GM19372 (cell line): ENCODE measurements around the gene SEZ6L2.
"Not testable (repeated sequence)": the region's sequence is repeated elsewhere in the genome, so short reads cannot be mapped to it uniquely, and the experiment has no call there.

Experiments used
- ATAC-seq: cut with Tn5 transposase; IDR thresholded peaks from one replicate; pipeline ENCODE4 v1.9.1; 2021; ENCODE audit warnings: mild to moderate bottlenecking, low read depth, moderate library complexity; ENCODE audit not compliant: unreplicated experiment

SEZ6L2 gene

DNA sequence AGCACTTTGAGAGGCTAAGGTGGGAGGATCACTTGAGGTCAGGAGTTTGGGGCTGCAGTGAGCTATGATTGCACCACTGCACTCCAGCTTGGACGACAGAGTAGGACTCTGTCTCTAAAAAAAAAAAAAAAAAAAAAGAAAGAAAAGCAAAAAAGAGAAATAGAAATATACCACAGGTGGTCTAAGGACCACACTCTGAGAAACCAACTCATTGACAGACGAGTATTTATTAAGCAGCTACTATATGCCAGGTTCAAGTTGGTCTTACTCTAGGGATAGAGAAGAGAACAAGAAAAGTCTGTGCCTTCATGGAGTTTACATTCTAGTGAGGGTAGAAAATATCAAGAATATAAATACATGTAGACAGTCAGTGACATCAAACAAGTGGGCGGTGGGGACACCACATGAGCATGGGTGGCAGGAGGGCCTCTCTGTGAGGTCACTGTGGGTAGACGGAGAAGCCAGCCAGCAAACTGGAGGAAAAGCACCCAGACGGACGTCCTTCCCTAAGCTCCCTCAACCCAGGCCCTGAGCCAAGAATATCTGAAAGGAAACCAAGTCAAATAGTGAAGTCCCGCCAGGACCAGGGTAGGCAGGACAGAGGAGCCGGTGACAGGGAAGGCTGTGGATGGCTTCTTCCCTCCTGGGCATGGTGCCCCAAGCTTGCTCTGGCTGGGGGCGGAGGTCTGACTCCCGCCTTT lies 41.1 kb downstream of the SEZ6L2 start:
- ATAC-seq: no peak

DNA sequence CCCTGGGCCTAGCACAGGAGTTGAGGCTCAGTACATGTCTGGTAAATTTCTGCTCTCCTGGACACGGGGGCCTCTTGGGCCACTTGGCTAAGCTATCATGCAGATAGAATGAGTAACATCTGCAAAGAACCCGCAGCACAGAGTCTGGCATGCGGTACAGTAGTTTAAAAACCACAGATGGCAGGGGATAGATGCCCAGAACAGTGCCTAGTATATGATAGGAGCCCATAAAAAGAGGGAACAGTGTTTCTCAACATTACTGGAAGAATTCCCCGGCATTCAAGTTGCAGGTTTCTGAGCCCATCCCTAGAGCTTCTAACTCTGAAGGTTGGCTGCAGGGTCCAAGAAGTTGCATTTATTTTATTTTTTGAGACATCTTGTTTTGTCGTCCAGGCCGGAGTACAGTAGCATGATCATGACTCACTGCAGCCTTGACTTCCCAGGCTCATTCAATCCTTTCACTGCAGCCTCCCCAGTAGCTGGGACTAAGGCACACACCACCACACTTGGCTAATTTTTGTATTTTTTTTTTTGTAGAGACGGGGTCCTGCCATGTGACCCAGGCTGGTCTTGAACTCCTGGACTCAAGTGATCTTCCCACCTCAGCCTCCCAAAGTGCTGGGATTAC lies 42.1 kb downstream of the SEZ6L2 start:
- no peak for ATAC-seq

DNA sequence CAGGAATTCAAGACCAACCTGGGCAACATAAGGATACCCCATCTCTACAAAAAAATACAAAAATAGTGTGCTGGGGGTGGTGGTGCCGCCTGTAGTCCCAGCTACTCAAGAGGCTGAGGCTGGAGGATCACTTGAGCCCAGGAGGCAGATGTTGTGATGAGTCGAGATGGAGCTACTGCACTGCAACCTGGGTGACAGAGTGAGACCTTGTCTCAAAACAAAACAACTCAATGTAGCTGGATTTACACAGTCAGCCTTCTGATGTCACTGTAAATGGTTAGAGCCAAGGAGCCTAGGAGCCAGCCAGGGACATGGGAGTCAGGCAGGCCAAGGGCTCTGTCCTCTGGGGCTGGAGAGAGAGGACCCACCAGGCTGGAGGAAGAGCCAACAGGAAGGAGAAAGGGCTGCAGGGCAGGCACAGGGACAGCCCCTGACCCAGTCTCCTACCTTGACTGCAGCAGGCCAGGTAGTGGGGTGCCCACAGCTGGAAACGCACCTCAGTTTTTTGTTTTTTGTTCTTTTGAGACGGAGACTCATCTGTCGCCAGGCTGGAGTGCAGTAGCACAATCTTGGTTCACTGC lies 44.7 kb downstream of the SEZ6L2 start:
- ATAC-seq: no peak

DNA sequence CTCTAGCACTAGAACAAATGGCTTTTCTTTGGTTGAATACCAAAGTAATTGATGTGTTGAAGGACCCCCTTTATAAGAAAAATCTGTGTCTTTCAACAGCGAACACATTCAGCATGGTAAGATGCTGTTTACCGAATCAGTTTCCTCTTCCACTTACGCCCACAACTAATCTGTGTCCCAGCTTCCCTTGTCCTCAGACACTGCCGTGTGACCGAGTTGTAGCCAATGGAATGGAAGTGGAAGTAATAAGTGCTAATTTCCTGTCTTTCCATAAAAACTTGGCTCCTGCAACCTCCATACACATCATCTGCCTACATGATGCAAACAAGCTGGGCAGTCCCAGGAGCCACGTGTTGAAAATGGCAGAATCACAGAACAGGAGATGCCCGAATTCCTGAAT lies 46.7 kb downstream of the SEZ6L2 start:
- ATAC-seq: no peak

DNA sequence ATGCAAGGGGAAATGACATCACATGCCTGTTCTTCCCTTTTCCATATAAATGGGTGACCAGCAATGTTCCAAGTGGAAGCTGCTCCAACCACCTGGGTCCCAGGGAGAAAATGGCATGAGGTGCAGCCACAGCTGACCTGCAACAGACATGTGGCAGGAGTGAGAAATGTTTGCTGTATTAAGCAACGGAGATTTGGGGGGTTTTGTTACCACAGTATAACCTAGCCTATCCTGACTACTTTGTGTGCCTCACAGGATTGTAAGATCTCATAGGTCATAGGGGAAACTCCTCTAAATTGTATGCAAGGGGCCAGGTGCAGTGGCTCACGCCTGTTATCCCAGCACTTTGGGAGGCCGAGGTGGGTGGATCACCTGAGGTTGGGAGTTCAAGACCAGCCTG lies 48.4 kb downstream of the SEZ6L2 start:
- no peak for ATAC-seq

DNA sequence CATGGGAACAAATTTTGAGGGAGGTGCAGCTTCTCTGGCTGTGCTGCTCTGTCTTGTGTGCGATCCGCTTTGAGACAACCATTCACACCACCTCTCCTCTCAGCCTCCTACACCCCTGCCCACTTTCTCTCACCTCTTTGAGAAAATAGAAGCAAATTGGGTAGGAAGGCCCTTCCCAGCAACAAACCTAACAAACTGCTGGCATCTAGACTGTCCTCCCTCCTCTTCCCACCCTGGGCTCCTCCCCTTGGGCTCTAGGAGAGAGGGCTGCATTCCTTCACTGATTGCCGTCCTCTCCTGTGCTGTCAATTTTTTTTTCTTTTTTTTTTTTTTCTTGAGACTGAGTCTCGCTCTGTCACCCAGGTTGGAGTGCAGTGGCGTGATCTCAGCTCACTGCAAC lies 49.8 kb downstream of the SEZ6L2 start:
- ATAC-seq: no peak

DNA sequence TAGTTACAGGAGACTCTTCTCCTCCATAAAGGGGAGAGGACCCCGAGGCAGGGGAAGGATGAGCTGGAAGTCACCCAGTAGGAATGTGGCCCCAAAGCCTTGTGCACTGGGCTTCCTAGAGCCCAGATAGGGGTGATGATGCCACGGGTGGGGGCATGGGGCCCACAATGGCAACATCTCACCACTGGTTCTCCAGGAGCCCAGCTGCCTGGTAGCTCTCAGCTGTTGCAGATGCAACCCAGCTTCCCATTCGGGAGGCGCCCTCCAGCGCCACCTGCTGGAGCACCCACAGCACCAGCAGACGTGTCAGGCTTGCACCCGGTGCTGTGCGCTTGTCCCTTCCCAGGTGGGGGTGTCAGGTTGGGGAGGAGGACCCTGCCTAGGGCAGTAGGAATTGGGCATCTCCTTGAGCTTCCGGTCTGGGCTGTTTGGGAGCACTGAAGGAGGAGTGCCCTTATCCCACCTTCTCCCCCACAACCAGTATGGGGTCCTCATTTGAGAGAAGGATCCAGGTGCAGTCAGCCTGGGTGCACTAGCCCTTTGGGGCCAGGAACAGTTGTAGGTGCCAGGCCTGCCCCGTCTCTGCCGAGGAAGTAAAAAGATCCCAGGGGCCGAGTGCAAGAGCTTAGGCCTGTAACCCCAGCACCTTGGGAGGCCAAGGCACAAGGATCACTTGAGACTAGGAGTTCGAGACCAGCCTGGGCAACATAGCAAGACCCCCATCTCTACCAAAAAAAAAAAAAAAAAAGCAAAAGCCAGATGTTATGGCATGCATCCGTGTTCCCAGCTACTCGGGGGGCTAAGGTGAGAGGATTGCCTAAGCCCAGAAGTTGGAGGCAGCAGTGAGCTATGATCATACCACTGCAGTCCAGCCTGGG lies 50.7 kb downstream of the SEZ6L2 start:
- no peak for ATAC-seq

DNA sequence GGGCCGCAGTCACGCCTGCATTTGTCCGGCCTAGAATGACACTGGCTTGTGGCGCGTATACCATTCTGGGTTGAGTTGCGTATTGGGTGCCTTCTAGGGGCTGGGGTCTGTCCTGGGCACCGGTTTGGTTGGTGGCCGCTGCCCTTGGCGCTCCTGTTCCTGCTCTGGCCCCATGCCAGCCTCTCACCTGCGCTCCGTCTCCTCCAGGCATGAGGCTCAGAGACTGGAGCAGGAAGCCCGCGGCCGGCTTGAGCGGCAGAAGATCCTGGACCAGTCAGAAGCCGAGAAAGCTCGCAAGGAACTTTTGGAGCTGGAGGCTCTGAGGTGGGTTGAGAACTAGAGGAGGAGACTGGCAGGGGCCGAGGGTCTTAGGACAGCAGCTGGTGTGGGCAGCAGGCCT lies 53.7 kb downstream of the SEZ6L2 start:
- ATAC-seq: no peak

DNA sequence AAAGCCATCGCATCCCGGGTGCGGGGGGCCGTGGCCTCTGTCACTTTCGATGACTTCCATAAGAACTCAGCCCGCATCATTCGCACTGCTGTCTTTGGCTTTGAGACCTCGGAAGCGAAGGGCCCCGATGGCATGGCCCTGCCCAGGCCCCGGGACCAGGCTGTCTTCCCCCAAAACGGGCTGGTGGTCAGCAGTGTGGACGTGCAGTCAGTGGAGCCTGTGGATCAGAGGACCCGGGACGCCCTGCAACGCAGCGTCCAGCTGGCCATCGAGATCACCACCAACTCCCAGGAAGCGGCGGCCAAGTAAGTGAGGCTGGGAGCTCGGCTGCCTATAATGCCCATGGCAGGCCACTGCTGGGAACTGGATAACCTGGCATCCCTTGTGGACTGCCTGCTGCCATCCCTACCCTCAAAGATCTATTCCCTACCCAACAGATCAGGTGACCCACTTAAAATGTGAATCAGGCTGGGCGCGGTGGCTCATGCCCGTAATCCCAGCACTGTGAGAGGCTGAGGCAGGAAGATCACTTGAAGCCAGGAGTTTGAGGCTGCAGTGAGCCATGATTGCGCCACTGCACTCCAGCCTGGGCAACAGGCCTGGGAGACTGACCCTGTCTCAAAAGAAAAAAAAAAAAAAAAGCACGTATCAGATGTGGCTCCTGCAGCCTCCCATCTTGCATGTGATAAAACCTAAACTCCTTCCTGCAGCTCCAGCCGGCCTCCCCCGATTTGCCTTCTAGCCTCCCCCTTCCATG lies 54.6 kb downstream of the SEZ6L2 start:
- ATAC-seq: no peak

DNA sequence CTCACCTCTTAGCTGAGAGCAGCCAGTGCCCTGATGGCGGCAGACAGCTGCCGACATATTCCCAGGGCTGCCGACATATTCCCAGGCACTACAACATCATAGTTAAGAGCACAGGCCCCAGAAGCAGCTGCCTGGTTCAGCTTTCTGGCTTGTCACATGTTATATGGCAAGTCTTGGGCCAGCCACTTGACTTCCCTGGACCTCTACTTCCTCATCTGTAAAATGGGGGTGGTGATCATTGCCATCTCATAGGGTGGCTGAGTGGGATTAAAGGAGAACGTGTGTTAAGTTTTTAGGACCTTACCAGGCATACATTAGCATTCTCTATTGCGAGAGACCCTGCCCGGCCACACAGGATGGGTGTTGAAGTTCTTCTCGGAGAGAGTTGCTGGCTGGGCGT lies 55.4 kb downstream of the SEZ6L2 start:
- ATAC-seq: no peak

DNA sequence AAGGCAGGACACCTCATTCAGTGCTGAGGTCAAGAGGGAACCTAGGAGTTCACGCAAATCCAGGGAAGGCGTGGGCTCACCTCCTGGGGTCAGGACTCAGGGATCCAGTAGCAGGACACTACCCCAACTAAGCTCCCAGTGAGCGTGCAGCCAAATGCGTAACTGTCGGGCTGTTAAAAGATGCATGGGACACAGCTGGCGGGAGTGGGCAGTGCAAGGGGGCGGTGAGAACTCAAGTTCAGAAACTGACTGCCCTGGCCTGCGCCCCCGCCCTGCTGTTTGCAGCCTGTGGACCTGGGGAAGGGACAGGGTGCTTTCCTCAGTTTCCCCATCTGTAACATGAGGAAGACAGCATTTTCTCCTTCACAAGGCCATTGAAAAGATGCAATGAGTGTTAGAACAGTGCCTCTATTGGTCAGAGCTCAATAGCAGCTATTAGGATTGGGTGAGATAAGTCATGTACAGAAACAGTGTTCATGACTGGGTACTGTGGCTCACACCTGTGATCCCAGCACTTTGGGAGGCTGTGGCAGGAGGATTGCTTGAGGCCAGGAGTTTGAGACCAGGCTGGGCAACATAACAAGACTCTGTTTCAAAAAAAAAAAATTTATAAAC lies 56.5 kb downstream of the SEZ6L2 start:
- ATAC-seq: no peak

DNA sequence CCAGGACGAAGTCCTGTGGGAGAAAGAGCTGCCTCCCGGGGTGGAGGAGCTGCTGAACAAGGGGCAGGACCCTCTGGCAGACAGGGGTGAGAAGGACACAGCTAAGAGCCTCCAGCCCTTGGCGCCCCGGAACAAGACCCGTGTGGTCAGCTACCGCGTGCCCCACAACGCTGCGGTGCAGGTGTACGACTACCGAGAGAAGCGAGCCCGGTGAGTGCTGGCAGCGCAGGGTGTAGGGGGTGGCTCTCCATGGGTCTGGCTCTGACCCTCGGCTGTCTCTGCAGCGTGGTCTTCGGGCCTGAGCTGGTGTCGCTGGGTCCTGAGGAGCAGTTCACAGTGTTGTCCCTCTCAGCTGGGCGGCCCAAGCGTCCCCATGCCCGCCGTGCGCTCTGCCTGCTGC lies 57.7 kb downstream of the SEZ6L2 start:
- ATAC-seq: no peak

DNA sequence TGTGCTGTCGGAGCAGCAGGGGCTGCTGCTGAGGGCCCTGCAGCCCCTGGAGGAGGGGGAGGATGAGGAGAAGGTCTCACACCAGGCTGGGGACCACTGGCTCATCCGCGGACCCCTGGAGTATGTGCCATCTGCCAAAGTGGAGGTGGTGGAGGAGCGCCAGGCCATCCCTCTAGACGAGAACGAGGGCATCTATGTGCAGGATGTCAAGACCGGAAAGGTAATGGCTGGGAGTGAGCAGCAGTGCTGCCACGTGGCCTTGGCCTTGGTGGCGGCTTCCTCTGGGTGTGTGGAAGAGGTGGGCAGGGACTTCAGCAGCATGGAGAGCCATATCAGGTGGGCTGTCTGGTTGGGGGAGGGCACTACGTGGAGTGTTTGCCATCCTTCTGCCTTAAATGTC lies 59.1 kb downstream of the SEZ6L2 start:
- ATAC-seq: no peak

DNA sequence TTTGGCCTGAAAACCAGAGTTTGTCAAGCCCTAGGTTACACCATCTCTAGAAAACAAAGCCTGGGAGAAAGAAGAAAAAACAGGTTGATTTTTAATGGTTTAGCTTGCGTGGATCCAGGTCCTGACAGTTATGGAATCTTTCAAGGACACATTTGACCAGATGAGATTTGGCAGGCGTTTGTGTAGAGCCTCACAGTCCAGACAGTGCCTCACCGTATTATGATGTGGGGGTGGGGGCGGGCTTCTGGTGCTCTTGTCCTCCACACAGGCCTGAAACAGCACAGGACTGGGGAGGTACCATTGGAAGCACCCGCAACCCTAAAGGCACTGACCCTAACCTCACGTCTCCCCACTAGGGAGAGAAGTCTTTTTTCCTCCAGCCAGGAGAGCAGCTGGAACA lies 59.5 kb downstream of the SEZ6L2 start:
- ATAC-seq: no peak

DNA sequence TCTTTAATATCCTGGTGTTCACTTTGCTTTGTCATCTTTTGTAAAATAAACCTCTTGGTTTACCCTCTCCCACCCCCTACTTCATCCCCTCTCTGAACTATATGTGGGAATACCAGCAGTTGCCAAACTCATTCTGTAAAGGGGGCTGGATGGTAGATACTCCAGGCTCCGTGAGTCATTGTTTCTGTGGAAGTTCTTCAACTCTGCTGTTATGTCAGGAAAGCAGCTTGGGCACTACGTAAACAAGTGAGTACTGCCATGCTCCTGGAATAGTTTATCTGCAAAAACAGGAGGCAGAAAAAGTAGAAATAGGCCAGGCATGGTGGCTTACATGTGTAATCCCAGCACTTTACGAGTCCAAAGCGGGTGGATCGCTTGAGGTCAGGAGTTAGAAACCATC lies 61.5 kb downstream of the SEZ6L2 start:
- ATAC-seq: no peak

DNA sequence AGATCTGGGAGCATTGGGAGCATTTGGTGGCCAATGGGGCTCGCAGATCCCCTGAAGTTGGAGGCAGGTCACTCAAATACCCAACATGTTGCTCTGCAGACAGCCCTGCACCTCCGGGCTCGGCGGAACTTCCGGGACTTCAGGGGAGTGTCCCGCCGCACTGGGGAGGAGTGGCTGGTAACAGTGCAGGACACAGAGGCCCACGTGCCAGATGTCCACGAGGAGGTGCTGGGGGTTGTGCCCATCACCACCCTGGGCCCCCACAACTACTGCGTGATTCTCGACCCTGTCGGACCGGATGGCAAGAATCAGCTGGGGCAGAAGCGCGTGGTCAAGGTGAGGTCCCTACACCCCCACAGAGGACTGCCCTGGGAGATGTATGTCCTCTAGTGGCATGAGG lies 62.7 kb downstream of the SEZ6L2 start:
- no peak for ATAC-seq

DNA sequence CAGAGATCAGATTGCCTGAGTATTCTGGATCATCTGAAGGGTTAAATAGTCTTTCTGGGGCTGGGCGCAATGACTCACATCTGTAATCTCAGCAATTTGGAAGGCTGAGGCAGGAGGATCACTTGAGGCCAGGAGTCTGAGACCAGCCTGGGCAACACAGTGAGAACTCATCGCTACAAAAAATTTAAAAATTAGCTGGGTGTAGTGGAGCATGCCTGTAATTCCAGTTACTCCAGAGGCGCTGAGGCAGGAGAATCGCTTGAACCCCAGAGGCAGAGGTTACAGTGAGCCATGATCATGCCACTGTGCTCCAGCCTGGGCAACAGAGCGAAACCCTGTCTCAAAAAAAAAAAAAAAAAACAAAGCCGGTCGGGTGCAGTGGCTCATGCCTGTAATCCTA lies 63.4 kb downstream of the SEZ6L2 start:
- ATAC-seq: no peak

DNA sequence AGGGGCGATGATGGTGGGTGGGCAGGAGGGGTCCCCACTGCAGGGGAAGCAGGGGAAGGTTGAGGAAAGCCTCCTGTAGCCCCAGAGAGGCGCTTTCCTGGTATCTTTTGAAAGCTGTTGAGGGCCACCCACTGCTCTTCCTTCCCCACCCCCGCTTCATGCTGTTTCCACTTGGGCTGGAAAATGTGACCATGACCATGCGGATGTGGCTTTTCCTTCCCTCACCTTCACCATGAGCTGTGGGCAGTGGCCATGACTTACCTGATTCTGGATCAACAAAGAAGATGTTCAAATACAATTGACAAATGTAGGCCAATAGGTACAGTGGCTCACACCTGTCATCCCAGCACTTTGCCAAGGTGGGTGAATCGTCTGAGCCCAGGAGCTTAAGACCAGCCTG lies 65.3 kb downstream of the SEZ6L2 start:
- no peak for ATAC-seq

DNA sequence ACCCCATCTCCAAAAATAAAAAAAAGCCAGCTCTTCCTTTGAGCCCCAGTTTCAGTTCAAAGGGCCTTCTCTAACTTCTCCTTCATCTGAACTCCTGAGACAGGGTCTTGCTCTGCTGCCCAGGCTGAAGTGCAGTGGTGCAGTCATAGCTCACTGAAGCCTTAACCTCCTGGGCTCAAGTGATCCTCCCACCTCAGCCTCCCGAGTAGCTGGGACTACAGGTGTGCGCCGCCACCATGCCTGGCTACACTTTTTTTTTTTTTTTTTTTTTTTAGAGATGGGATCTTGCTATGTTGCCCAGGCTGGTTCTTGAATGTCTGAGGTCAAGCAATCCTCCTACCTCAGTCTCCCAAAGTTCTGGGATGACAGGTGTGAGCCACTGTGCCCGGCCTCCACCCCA lies 66.1 kb downstream of the SEZ6L2 start:
- not testable (repeated sequence) for ATAC-seq

DNA sequence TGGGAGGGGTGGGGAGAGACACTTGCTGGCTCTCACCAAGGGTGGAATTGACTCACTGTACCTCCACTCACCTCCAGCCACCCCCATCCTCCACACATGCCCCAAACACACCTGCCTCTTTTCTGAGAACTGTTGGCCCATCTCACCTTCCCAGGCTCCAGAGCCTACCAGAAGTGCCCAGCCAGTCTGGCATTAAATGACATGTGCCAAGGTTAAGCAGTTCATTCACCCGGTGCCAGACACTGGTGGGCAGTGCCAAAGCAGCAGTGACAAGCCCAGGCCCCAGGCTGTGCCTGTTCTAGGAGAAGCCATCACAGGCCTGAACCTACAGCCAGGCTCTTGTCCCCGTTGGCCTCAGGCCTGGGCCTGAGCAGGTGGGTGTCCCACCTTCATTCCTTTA lies 67.9 kb downstream of the SEZ6L2 start:
- ATAC-seq: no peak
